ENCODE data around the gene ZFP57. TPM values are rescaled to one million over a fixed set of nuclear protein-coding genes. Genes with fewer than 3 reads are reported as not detected.

ZFP57 gene
- total RNA-seq, 1 experiment from 2014 or later = not detected

- Mint-ChIP-seq H3K27me3 (ENCODE audit: insufficient read depth, unreplicated experiment) (peaks cover 13% of the 10 kb centered on the region), H3K4me1 (ENCODE audit: low read depth, unreplicated experiment) (no peaks in the 10 kb centered on the region), H3K9me3 (ENCODE audit: unreplicated experiment) (no peaks in the 10 kb centered on the region), H3K36me3 (ENCODE audit: insufficient read depth, unreplicated experiment) (no peaks in the 10 kb centered on the region), H3K4me3 (ENCODE audit: unreplicated experiment) (no peak overlapping the region), H3K27ac (ENCODE audit: unreplicated experiment) (no peak overlapping the region)
- H3K36me3 ChIP-seq (ENCODE audit: control insufficient read depth, insufficient read depth, low read length) = no peaks in the 10 kb centered on the region
- intact Hi-C loops (cut with micrococcal nuclease; ENCODE audit: unreplicated experiment) = loop anchor here (1.0 to 10.0 kb wide), 3 partner anchors 48 to 309 kb away; no protein-coding TSS in a partner anchor
- H3K4me3 ChIP-seq (ENCODE audit: low read depth, low read length) = no peak overlapping the region
- no peaks in the 10 kb centered on the region for H3K4me1 ChIP-seq
- BruUV-seq (replicated peaks) = no TSS peak
- peak; percentile 62 to 63 for TF ChIP-seq CTCF (IDR thresholded peaks at IDR 0.05; ENCODE audit: insufficient read depth in 1 of 2, low read depth in 1 of 2, low read length in 1 of 2, severe bottlenecking in 1 of 2, unreplicated experiment in 1 of 2)
- CTCF ChIA-PET = interaction anchor here (0.5 to 1.0 kb wide), 2 partner anchors 9 to 73 kb away, joined by 3 read pairs; partner anchors contain the start of gene GABBR1
- H3K27me3 ChIP-seq (replicated peaks; ENCODE audit: control insufficient read depth, insufficient read depth, low read length) = no peaks in the 10 kb centered on the region
- DNase-seq = peak in 1 of 2 experiments; percentile 58
- H3K9me3 ChIP-seq = no peaks in the 10 kb centered on the region
- POLR2A ChIA-PET = no interaction called here
These were observed 24.7 kb upstream of the ZFP57 start for GRCh38 chr6:29705389-29706231.

GRCh38 chr6:29702519-29703103, 21.7 kb upstream of the ZFP57 start:
- DNase-seq = peak; percentile 49 to 59
- Histone ChIP-seq H3K27me3 (replicated peaks; ENCODE audit: control insufficient read depth, insufficient read depth, low read length) (no peaks in the 10 kb centered on the region), H3K9me3 (no peaks in the 10 kb centered on the region), H3K36me3 (ENCODE audit: control insufficient read depth, insufficient read depth, low read length) (no peaks in the 10 kb centered on the region), H3K4me1 (no peaks in the 10 kb centered on the region), H3K4me3 (ENCODE audit: low read depth, low read length) (no peak overlapping the region)
- BruUV-seq (replicated peaks) = no TSS peak
- CTCF ChIA-PET = interaction anchor here (0.9 kb wide), 1 partner anchor 55 kb away, joined by 3 read pairs; no protein-coding TSS in a partner anchor
- no peak overlapping the region for H3K27ac Mint-ChIP-seq (ENCODE audit: unreplicated experiment)
- H3K4me1 Mint-ChIP-seq (ENCODE audit: low read depth, unreplicated experiment) = no peaks in the 10 kb centered on the region
- H3K36me3 Mint-ChIP-seq (ENCODE audit: insufficient read depth, unreplicated experiment) = no peaks in the 10 kb centered on the region
- no peaks in the 10 kb centered on the region for H3K9me3 Mint-ChIP-seq (ENCODE audit: unreplicated experiment)
- TF ChIP-seq CTCF (IDR thresholded peaks at IDR 0.05; ENCODE audit: insufficient read depth in 1 of 2, low read depth in 1 of 2, low read length in 1 of 2, severe bottlenecking in 1 of 2, unreplicated experiment in 1 of 2) = peak; percentile 43 to 46
- POLR2A ChIA-PET = no interaction called here
- H3K4me3 Mint-ChIP-seq (ENCODE audit: unreplicated experiment) = no peak overlapping the region
- intact Hi-C loops (cut with micrococcal nuclease; ENCODE audit: unreplicated experiment) = loop anchor here (10.0 kb wide), 1 partner anchor 312 kb away; no protein-coding TSS in a partner anchor
- H3K27me3 Mint-ChIP-seq (ENCODE audit: insufficient read depth, unreplicated experiment) = peaks cover 12% of the 10 kb centered on the region

Measured in Caco-2 (cell line).